Measurements from ENCODE around the gene RPL4. TPM values are rescaled to one million over a fixed set of nuclear protein-coding genes. Genes with fewer than 3 reads are reported as not detected.

The RPL4 gene
- total RNA-seq, 1 experiment from 2014 or later = 3,988 TPM

GRCh38 chr15:66505818-66506217, 1.2 kb upstream of the RPL4 start:
- no CpG with 5 or more reads among the region's 4 CpGs for WGBS (ENCODE audit: extremely low coverage, insufficient read length, low lambda C conversion rate)
- H2BK15ac ChIP-seq (ENCODE audit: low read depth, low read length) = no peak overlapping the region
- H3K23ac ChIP-seq (ENCODE audit: insufficient read length, low read depth, low read length) = no peak overlapping the region
- no peak overlapping the region for H2AK5ac ChIP-seq (ENCODE audit: insufficient read length, low read length)
- TF ChIP-seq CTCF (conservative IDR thresholded peaks at IDR 0.05) = no peak
- peaks cover 35 to 53% (median 51%) of the 10 kb centered on the region in 3 experiments for H3K36me3 Mint-ChIP-seq (ENCODE audit: insufficient read depth in 1 of 3, low read depth in 3 of 3)
- no peaks in the 10 kb centered on the region for H3K27me3 Mint-ChIP-seq (ENCODE audit: low read depth)
- H3K14ac ChIP-seq (ENCODE audit: insufficient read depth, low read length) = no peak overlapping the region
- H2BK5ac ChIP-seq (ENCODE audit: insufficient read length, low read length) = no peak overlapping the region
- H3K79me2 ChIP-seq (ENCODE audit: insufficient read depth, low read length) = peaks cover 31% of the 10 kb centered on the region; the same call in 1 of the 2 replicates
- no peak overlapping the region for H2AFZ ChIP-seq (ENCODE audit: low read length)
- no peaks in the 10 kb centered on the region for H3K4me1 ChIP-seq (ENCODE audit: insufficient read depth, low read length)
- no peak overlapping the region for H3K18ac ChIP-seq (ENCODE audit: insufficient read length, low read depth, low read length)
- H4K20me1 ChIP-seq (ENCODE audit: control insufficient read depth, insufficient read depth, insufficient read length) = no peaks in the 10 kb centered on the region
- H3K56ac ChIP-seq (ENCODE audit: insufficient read length, low read depth, low read length) = no peak overlapping the region
- peak overlapping the region; percentile 87 for H3K4me2 ChIP-seq (ENCODE audit: insufficient read depth, insufficient read length, low read length)
- peak overlapping the region; percentile 98 to 100 for H3K4me3 Mint-ChIP-seq
- peak overlapping the region; percentile 96 for H3K9ac ChIP-seq (ENCODE audit: extremely low read depth, insufficient read length, low read length)
- no peaks in the 10 kb centered on the region; a peak in 2 of 5 replicates for H3K9me3 Mint-ChIP-seq
- DNase-seq = no peak
- no peak overlapping the region for H2BK12ac ChIP-seq (ENCODE audit: insufficient read length, low read depth, low read length)
- no peak overlapping the region for H2BK20ac ChIP-seq (ENCODE audit: low read depth, low read length, poor library complexity, severe bottlenecking)
- no peak overlapping the region for H3T11ph ChIP-seq (ENCODE audit: low read length)
- no peak overlapping the region for H4K91ac ChIP-seq (ENCODE audit: insufficient read length, low read depth, low read length)
- H3K27ac ChIP-seq (ENCODE audit: insufficient read length, low read depth, low read length) = no peak overlapping the region
- H3K4ac ChIP-seq (ENCODE audit: low read depth, low read length) = no peak overlapping the region
- H3K23me2 ChIP-seq (ENCODE audit: insufficient read length, low read depth, low read length, poor library complexity, severe bottlenecking) = no peaks in the 10 kb centered on the region
- H3K79me1 ChIP-seq (ENCODE audit: insufficient read depth, low read depth, low read length, poor library complexity, severe bottlenecking) = no peaks in the 10 kb centered on the region
- no peaks in the 10 kb centered on the region for H3K27me3 ChIP-seq (ENCODE audit: insufficient read depth, low read length)
- peaks cover 22 to 32% of the 10 kb centered on the region in 2 experiments for H3K4me1 Mint-ChIP-seq
- H3K27ac Mint-ChIP-seq = peak overlapping the region in 2 of 3 experiments; percentile 100; a peak in 4 of 7 replicates
- H3K9me3 ChIP-seq (ENCODE audit: control insufficient read depth, low read depth, low read length) = no peaks in the 10 kb centered on the region
- no peak overlapping the region for H4K5ac ChIP-seq (ENCODE audit: insufficient read length, low read depth, low read length)
- no peak overlapping the region for H2BK120ac ChIP-seq (ENCODE audit: low read depth, low read length, poor library complexity, severe bottlenecking)
- H4K8ac ChIP-seq (replicated peaks; ENCODE audit: insufficient read length, low read depth, low read length) = no peak overlapping the region

Data from H9 (cell line).